GM19043 (cell line): ENCODE results near the gene LEFTY1.

Experiments used
- ATAC-seq: cut with Tn5 transposase; IDR thresholded peaks from one replicate; pipeline ENCODE4 v1.9.1; 2021; ENCODE audit warnings: low read depth; ENCODE audit not compliant: unreplicated experiment

The LEFTY1 gene

GRCh38 chr1:225917536-225917935, 28.6 kb upstream of the LEFTY1 start:
- no peak for ATAC-seq

DNA sequence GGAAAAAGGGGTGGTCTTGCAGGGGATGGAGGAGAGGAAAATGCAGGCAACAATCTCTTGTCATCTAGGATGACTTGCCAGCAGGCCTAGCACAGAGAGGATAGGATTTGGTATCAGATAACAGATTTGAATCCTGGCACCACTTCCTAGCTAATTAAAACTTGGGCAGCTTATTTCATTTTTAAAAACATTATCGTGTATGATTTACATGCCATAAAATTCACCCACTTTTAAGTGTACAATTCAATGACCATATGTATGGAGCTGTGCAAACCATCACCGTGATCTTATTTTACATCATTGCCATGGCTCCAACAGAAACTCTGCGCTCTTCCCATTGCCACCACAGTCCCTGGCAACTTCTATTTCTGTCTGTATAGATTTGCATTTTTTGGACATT, 28.2 kb upstream of the LEFTY1 start:
- ATAC-seq: no peak

- ATAC-seq: no peak
These were observed 26.6 kb upstream of the LEFTY1 start for GRCh38 chr1:225915538-225915991.

- ATAC-seq: no peak
These were observed 26.0 kb upstream of the LEFTY1 start for GRCh38 chr1:225914947-225915346.

- no peak for ATAC-seq
These were observed 25.4 kb upstream of the LEFTY1 start for GRCh38 chr1:225914391-225914790.

DNA sequence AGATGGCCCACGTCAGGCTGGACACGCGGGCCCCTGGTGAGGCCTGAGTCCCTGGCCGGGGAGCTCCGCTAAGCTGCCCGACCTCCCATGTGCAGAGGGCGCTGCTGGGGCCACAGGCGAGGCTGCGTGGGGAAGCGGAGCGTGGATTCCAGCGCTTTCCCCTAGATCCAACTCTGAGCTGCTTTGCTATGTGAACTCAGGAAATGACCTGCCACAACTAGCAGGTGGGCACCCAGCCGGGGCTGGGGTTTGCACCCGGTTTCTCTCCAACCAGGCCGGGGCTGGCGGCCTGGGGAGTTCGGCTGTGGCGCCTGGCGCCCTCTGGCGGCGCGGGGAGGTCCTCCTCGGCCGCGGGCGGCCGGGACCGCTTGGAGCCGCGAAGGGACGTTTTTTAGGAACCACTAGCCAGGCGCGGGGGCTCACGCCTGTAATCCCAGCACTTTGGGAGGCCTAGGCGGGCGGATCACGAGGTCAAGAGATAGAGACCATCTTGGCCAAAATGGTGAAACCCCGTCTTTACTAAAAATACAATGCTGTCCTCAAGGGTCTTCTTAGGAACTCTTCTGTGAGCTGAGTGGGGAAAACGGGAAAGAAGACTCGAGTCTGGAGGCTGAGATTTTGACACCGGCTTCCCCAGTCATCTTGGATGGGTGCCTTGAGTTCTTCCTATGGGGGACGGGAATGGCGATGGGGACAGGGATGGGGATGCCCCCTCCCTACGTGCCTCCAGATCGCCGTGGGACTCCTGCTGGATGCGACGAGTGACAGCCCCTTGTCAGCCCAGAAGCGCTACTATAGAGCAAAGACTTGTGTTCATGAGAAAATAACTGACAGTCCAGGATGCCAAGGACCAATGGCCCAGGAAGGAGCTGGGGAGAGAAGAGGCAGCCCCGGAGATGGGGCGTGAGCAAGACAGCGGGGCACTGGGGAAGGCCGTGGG, 22.5 kb upstream of the LEFTY1 start:
- peak; percentile 65 for ATAC-seq

DNA sequence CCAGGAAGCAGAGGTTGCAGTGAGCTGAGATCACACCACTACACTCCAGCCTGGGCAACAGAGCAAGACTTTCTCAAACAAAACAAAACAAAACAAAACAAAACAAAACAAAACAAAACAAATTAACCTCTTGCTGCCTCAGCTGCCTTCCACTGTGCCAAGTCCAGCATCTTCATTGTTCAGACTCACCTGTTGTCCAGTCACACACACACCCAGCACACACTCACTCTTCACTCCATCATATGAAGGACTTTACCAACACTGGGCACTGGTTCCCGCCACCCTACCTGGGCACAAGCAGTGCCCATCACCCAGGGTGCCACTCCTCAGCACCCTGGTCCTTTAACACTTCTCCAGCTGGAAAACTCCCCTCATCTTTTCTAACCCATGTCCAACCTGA, 20.5 kb upstream of the LEFTY1 start:
- no peak for ATAC-seq

- no peak for ATAC-seq
These were observed 19.8 kb upstream of the LEFTY1 start for GRCh38 chr1:225908773-225909172.

DNA sequence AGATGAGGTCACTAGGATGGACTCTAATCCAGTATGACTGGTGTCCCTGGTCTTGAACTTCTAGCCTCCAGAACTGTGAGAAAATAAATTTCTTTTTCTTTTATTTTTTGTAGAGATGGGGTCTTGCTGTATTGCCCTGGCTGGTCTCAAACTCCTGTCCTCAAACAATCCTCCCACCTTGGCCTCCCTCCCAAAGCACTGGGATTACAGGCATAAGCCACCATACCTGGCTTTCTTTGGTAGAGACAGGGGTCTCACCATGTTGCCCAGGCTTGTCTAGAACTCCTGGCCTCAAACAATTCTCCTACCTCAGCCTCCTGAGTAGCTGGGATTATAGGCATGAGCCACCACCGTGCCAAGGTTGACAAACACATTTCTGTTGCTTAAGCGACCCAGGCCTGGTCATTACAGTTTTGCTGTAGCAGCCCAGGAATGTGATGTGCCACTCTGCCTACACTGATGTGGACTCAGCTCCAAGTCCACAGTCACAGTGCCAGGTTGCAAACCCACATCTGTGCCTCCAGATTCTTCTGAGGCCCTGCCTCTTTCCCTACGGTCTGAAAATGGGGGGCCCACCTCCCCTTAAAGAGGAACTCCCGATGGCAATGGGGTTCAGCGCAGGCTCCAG, 19.2 kb upstream of the LEFTY1 start:
- no peak for ATAC-seq

GRCh38 chr1:225907341-225907740, 18.4 kb upstream of the LEFTY1 start:
- no peak for ATAC-seq

GRCh38 chr1:225906467-225906866, 17.5 kb upstream of the LEFTY1 start:
- no peak for ATAC-seq

- no peak for ATAC-seq
These were observed 14.7 kb upstream of the LEFTY1 start for GRCh38 chr1:225903623-225904022.

- no peak for ATAC-seq
These were observed 10.3 kb upstream of the LEFTY1 start for GRCh38 chr1:225899044-225899925.

- ATAC-seq: no peak
These were observed 8.9 kb upstream of the LEFTY1 start for GRCh38 chr1:225897595-225898514.

GRCh38 chr1:225896937-225897549, 8.1 kb upstream of the LEFTY1 start:
- peak; percentile 100 for ATAC-seq

DNA sequence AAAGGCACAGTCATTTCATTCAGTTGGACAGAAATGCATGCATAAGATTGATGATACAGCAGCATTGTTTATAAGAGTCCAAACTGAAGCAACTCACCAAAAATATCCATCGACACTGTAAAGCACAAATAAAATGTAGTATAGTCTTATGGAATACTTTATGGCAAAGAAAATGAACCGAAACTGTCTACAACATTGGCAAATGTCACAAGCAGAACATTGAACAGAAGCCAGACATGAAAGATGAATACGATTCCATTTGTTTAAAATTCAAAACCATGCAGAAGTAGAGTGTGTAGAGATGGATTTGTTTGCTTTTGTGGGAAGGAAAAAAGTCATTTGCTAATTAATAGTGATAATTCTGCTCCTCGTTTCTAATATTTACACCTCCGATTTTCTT, 7.5 kb upstream of the LEFTY1 start:
- no peak for ATAC-seq

DNA sequence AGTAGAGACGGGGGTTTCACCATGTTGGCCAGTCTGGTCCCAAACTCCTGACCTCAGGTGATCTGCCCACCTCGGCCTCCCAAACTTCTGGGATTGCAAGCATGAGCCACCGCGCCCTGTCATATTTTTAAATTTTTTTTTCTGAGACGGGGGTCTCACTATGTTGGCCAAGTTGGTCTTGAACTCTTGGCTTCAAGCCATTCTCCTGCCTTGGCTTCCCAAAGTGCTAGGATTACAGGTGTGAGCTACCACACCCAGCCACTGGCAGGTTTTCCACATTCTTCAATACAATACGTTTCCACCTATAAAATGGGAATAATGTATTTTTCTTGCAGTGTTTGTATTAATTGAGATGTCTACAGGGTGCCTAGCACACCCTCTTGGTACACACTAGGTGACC, 3.4 kb upstream of the LEFTY1 start:
- no peak for ATAC-seq

- ATAC-seq: no peak
These were observed 2.5 kb upstream of the LEFTY1 start for GRCh38 chr1:225891229-225891972.
